Left renal cortex interstitium (tissue), 4 donors: ENCODE data around the gene NOL4L. TPM values are rescaled to one million over a fixed set of nuclear protein-coding genes. Genes with fewer than 3 reads are reported as not detected.

Source experiments
- DNase-seq, 4 donors: peaks; one replicate each; pipeline ENCODE4 v3.0.0-alpha.2; 2013; ENCODE audit warnings: low read depth in 4 of 4, low spot score in 2 of 4, missing footprints in 1 of 4
- polyA plus RNA-seq, 4 donors: library from polyadenylated mRNA; unstranded; fragments of 120-200 nt; gene quantifications; one replicate each; pipeline ENCODE4 v1.2.1, GENCODE V29; 2013; ENCODE audit not compliant: insufficient read length in 4 of 4

NOL4L gene
- polyA plus RNA-seq, 4 donors: 42.5 to 67.9 (median 55.9) TPM

- no peak for DNase-seq
Observed at GRCh38 chr20:32400476-32400875, 184.7 kb downstream of the NOL4L start.

GRCh38 chr20:32397567-32398084, 187.5 kb downstream of the NOL4L start:
- DNase-seq: no peak

GRCh38 chr20:32396646-32397160, 188.4 kb downstream of the NOL4L start:
- DNase-seq: no peak

- no peak for DNase-seq
Observed at GRCh38 chr20:32395066-32395465, 190.1 kb downstream of the NOL4L start.

Other genes with a start within 250 kb of the NOL4L start
- gene ASXL1, start 227.0 kb downstream of the NOL4L start, polyA plus RNA-seq: 10 to 100 TPM; 55.7 to 77.9 (median 65.3) TPM
- under 1 TPM; 0.07 to 0.46 (median 0.26) TPM for gene C20orf203, start 88.6 kb upstream of the NOL4L start, polyA plus RNA-seq
- gene COMMD7, start 158.1 kb upstream of the NOL4L start, polyA plus RNA-seq: 10 to 100 TPM; 62.1 to 75.2 (median 71.6) TPM
- 1 to 10 TPM; 6.4 to 9.4 (median 7.9) TPM for gene DNMT3B, start 177.1 kb upstream of the NOL4L start, polyA plus RNA-seq
- 100 to 1,000 TPM in 3 of 4 donors, 10 to 100 TPM in 1; 92.5 to 117 (median 114) TPM for gene MAPRE1, start 234.6 kb upstream of the NOL4L start, polyA plus RNA-seq